Mucosa of rectum (tissue), 2 donors: Measurements from ENCODE around the gene SPACA7.

Source experiments
- H3K27ac ChIP-seq, 2 donors: one replicate each; pipeline ENCODE4 v1.7.0; 2013; ENCODE audit warnings: inconsistent platforms in 2 of 2, low read depth in 2 of 2, low read length in 2 of 2
- H3K27me3 ChIP-seq, 2 donors: one replicate each; pipeline ENCODE4 v1.7.0; 2013; ENCODE audit warnings: low read length in 2 of 2; ENCODE audit not compliant: control insufficient read depth in 2 of 2, insufficient read depth in 2 of 2
- H3K36me3 ChIP-seq, 2 donors: one replicate each; pipeline ENCODE4 v1.7.0; 2013; ENCODE audit warnings: low read length in 2 of 2; ENCODE audit not compliant: control insufficient read depth in 2 of 2, insufficient read depth in 2 of 2
- H3K4me1 ChIP-seq, 2 donors: one replicate each; pipeline ENCODE4 v1.7.0; 2013; ENCODE audit warnings: low read length in 2 of 2, mild to moderate bottlenecking in 1 of 2; ENCODE audit not compliant: control insufficient read depth in 2 of 2, insufficient read depth in 2 of 2
- H3K4me3 ChIP-seq, 2 donors: one replicate each; pipeline ENCODE4 v1.7.0; 2013; ENCODE audit warnings: low read length in 2 of 2
- H3K9ac ChIP-seq, 2 donors: one replicate each; pipeline ENCODE4 v1.7.0; 2013; ENCODE audit warnings: low read length in 2 of 2, low read depth in 1 of 2, mild to moderate bottlenecking in 1 of 2
- H3K9me3 ChIP-seq, 2 donors: one replicate each; pipeline ENCODE4 v1.7.0; 2013; ENCODE audit warnings: low read length in 2 of 2; ENCODE audit not compliant: control insufficient read depth in 2 of 2
- donor health status: healthy.
- donor health status: Normal muscosa, but diverticular disease.

Gene SPACA7, protein sequence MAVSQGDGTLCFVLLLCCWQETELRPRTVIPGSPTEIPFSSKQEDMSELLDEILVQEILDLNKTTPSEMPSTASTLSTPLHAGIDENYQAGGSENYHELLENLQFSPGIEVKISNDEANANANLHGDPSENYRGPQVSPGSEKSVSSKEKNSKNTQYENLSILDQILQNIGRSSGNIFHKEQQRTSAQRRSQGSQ

DNA sequence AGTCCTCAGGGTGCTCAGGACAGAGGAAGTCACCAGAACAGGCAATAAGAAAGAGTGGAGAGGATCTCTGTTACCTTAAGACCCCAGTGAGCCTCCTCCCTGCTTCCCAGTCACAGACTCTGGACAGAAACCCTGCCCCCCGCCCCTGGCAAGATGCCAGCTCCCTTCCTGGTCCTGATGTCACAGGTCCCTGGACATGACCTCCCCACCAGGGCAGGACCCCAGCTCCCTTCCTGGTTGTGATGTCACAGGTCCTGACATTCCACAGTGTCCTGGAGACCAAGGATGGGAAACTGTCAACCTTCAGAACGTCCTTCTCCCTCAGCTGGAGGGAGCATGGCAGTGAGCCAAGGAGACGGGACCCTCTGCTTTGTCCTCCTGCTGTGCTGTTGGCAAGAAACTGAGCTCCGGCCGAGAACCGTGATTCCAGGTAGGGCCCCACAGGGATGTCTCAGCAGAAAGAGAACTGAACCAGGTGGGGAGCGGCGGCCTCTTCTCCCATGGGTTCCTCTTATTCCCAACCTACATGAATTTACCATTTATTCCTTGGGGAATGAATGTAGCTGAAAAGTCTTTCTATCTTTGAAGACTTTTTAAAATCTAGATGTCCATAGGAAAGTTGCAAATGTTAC, at the start of gene SPACA7:
SPACA7 (plus strand) TSS at position 306 of the 632 bp plus-strand sequence; CDS start at position 337, 31 bp downstream.
- Histone ChIP-seq H3K9me3 (no peaks in the 10 kb centered on the region), H3K4me1 (no peaks in the 10 kb centered on the region), H3K27me3 (no peaks in the 10 kb centered on the region), H3K9ac (no peak within 1 kb of the TSS), H3K4me3 (no peak within 1 kb of the TSS), H3K36me3 (no peaks in the 10 kb centered on the region), H3K27ac (no peak within 1 kb of the TSS)

DNA sequence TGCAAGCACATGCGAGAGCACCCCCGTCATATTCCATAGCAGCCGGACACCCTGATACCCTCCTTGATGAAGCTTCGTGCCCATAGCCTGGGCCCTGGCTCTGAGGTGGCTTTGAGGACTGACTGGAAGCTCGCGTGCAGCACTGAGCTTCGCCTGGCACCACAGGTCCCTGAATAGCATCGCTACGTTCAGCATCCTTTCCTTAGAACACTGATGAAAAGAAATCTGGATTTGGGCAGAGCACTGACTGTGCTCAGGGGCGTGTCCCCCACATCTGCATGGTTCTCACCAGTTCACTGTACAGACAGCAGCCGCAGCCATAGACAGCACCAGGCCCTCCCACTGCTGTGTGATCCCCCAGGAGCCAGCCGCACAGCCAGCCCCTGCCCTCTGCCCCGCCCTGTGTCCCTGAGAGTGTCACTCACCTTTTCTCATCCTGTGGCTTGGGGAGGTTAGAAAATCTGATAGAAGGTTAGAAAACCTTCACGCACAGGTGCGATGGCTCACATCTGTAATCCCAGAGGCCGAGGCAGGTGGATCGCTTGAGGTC, 49.3 kb upstream of the SPACA7 start:
- H3K36me3 ChIP-seq = no peaks in the 10 kb centered on the region
- no peak overlapping the region for H3K4me3 ChIP-seq
- no peak overlapping the region for H3K9ac ChIP-seq
- no peaks in the 10 kb centered on the region for H3K4me1 ChIP-seq
- H3K9me3 ChIP-seq = no peaks in the 10 kb centered on the region
- H3K27ac ChIP-seq = no peak overlapping the region
- peaks cover 0 to 3% of the 10 kb centered on the region in 2 donors for H3K27me3 ChIP-seq

DNA sequence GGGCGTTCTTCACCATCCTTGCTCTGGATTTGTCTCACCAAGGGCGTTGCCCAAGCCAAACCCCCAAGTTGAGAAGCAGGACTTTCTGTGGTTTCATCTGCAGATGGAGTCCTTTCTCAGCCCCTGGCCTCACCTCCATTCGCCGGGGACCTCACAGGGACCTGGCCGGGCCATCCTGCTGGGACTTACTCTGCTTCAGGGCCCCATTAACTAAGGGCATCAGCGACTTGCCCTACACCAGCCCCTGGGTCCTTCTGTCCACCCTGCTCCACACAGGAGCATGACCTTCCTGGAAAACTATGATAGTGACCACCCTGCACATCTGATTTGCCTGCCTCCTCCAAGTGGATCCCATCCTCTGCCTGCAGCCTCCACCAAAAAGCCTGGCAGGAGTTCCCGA, 47.2 kb upstream of the SPACA7 start:
- no peaks in the 10 kb centered on the region for H3K9me3 ChIP-seq
- no peaks in the 10 kb centered on the region for H3K4me1 ChIP-seq
- H3K27ac ChIP-seq = no peak overlapping the region
- H3K27me3 ChIP-seq = peaks cover 0 to 6% of the 10 kb centered on the region in 2 donors
- no peaks in the 10 kb centered on the region for H3K36me3 ChIP-seq
- H3K4me3 ChIP-seq = no peak overlapping the region
- H3K9ac ChIP-seq = no peak overlapping the region

DNA sequence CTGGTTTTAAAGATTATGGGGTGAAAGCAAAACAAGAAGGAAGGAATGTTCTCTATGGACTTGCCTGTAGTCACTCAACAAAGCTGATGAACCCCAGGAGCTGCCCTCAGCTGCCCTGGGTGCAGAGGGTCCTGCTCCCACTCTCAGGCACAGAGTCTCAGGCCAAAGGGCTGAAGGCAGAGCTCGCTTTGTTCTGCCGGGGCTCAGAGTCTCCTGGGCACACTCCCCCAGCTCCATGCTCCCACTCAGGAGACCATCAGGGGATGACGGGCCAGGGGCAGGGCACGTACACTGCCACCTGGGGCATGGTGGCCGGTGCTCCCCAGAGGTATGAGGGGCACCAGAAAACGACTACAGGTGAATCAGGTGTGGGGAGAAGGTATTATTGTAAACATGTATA, 46.8 kb upstream of the SPACA7 start:
- H3K9ac ChIP-seq = no peak overlapping the region
- peaks cover 0 to 6% of the 10 kb centered on the region in 2 donors for H3K27me3 ChIP-seq
- no peaks in the 10 kb centered on the region for H3K9me3 ChIP-seq
- no peaks in the 10 kb centered on the region for H3K4me1 ChIP-seq
- no peak overlapping the region for H3K4me3 ChIP-seq
- no peak overlapping the region for H3K27ac ChIP-seq
- no peaks in the 10 kb centered on the region for H3K36me3 ChIP-seq

DNA sequence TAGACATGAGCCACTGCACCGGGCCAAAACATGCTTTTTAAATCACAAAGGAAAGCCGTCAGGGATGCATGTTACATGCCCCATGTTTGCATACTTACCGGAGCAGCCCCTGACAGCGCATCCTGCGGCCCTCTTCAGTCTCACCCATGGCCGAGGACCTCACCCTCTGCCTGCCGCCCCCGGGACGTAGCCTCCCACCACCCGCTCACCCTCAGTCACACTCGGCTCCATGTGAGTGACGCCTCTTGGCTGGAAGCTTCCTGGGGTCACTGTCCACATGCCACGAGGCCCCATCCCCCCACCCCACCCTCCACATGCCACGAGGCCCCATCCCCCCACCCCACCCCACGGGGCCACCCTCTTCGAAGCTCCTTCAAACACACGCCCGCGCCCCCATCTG, 46.1 kb upstream of the SPACA7 start:
- Histone ChIP-seq H3K27me3 (peaks cover 0 to 6% of the 10 kb centered on the region in 2 donors), H3K9ac (no peak overlapping the region), H3K4me1 (no peaks in the 10 kb centered on the region), H3K27ac (no peak overlapping the region), H3K9me3 (no peaks in the 10 kb centered on the region), H3K4me3 (no peak overlapping the region), H3K36me3 (no peaks in the 10 kb centered on the region)

DNA sequence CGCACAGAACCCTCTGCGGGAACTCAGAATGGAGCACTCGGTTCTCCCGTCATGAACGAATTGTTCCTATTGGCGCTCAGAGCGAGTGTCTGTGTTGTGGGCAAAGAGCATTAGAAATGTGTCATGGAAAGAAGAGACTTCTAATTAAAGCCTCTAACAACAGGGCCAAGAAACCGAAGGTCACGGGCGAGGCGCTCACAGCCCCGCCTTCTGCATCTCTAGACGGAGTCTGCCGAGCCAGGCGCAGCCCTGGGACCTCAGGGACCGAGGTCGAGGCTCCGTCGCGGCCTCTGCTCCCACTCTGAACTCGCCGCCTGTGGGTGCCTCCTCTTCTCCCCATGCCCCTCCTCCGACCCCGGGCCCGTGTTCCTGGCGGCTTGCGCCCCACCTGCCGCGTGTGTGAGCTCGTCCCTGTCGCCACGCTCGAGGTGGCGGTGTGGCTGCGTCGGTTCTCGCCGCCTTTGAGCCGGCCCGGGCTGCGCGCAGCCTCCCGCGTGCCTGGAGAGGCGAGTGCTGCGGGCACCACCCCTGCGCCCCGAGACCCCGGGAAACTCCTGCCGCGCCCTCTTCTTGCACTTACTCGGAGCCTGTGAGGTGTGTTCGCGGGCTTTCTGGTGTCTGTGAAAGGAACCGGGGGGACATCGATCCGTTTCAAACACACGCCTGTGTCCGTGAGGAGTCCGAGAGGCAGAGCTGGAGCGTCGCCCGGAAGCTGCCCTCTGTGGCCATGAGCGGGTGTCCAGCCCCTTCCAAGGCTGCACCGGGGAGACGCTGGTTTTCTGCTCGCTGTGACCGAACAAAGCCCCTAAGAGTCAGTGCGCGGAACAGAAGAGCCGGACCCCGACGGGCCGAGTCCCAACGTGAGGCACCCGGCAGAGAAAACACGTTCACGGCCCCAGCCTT, 45.4 kb upstream of the SPACA7 start:
- H3K4me3 ChIP-seq = no peak overlapping the region
- no peaks in the 10 kb centered on the region for H3K4me1 ChIP-seq
- peaks cover 0 to 6% of the 10 kb centered on the region in 2 donors for H3K27me3 ChIP-seq
- H3K9me3 ChIP-seq = no peaks in the 10 kb centered on the region
- H3K27ac ChIP-seq = no peak overlapping the region
- no peaks in the 10 kb centered on the region for H3K36me3 ChIP-seq
- H3K9ac ChIP-seq = no peak overlapping the region

DNA sequence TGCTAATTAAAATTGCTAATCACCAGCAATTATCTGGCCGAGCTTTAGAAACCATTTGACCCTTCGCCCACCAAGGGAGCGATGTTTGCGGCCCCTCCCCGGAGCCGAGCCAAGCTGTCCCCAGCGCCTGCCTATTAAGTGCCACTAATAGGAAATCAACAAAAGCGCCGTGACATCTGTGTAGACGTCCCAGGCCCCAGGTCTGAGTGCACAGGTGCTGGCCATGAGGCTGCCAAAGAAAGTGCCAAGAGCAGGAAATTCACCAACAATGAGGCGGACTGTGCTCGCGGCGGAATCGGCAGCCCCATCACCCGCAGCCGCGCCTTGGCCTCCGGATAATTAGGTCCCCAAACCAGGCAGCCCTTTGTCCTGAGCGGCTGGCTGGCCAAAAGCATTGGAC, 44.5 kb upstream of the SPACA7 start:
- H3K9me3 ChIP-seq = no peaks in the 10 kb centered on the region
- H3K4me3 ChIP-seq = no peak overlapping the region
- peaks cover 0 to 6% of the 10 kb centered on the region in 2 donors for H3K27me3 ChIP-seq
- H3K27ac ChIP-seq = no peak overlapping the region
- no peak overlapping the region for H3K9ac ChIP-seq
- H3K36me3 ChIP-seq = no peaks in the 10 kb centered on the region
- no peaks in the 10 kb centered on the region for H3K4me1 ChIP-seq

DNA sequence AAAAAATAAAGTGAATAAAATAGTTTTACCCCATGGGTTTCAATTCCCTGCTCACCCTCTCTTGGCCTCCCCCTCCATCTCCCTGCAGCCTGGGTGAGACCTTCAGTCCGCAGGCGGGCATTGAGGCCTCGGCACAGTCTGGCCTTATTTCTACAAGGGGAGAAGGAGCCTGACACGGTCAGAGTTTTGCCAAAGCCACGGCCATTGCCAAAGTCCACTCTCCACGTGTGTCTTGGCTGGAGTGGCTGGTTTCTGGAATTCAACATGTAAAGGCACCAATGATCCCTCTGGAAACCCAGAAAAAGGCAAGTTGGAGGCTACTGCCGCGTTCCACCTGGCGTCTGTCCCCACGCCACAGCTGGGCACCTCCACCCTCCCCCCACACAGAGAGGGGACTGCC, 43.4 kb upstream of the SPACA7 start:
- Histone ChIP-seq H3K9me3 (no peaks in the 10 kb centered on the region), H3K36me3 (no peaks in the 10 kb centered on the region), H3K4me3 (no peak overlapping the region), H3K27me3 (peaks cover 0 to 6% of the 10 kb centered on the region in 2 donors), H3K27ac (no peak overlapping the region), H3K9ac (no peak overlapping the region), H3K4me1 (no peaks in the 10 kb centered on the region)

DNA sequence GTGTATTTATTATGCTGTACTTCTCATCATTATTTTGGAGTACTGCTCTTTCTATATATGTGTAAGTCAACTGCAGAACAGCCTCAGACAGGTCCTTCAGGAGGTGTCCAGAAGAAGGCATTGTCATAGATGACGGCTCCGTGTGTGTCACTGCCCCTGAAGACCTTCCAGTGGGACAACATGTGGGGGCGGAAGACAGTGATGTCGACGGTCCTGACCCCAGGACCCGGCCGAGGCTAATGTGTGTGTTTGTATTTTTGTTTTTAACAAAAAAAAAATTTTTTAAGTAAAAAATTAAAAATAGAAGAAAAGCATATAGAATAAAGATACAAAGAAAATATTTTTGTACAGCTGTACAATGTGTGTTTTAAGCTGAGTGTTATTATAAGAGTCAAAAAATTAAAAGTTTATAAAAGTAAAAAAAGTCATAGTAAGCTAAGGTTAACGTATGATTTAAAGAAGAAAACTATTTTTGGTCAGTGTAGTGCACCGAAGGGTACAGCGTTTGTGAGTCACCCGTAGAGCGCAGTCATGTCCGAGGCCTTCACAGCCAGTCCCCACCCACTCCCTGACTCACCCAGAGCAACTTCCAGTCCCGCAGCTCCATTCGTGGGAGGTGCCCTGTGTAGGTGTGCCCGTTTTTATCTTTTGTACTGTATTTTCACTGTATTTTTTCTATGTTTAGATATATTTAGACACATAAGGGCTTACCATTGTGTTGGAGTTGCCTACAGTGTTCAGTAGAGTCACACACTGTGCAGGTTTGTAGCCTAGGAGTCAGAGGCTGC, 42.2 kb upstream of the SPACA7 start:
- H3K9me3 ChIP-seq = no peaks in the 10 kb centered on the region
- no peak overlapping the region for H3K27ac ChIP-seq
- H3K4me3 ChIP-seq = no peak overlapping the region
- H3K36me3 ChIP-seq = no peaks in the 10 kb centered on the region
- H3K9ac ChIP-seq = no peak overlapping the region
- H3K27me3 ChIP-seq = peaks cover 0 to 6% of the 10 kb centered on the region in 2 donors
- H3K4me1 ChIP-seq = no peaks in the 10 kb centered on the region
